Measurements from ENCODE around the gene TARBP1.
A peak's percentile ranks its signal among the peaks of the same experiment; 100 is the strongest.
"Not testable (repeated sequence)": the region's sequence is repeated elsewhere in the genome, so short reads cannot be mapped to it uniquely, and the experiment has no call there.

Gene TARBP1

DNA sequence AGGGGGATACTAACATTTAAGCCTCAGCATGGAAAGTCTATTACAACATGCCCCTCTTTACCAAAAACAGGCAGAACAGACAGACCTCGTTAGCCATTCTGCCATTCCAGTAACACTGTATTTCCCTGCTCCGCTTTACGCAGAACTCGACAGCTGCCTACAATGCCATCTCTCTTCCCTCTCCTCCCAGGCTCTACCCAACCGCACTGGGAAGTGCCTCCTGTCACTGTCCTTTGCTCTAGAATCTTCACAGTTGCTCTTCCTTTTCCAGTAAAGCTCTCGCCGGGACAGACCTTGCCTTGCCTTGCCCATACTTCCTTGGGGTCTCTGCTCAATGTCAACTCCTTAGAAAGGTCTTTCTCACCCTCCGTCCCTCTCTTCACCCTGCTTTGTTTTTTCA lies 82.9 kb downstream of the TARBP1 start:
- no peak for DNase-seq (ENCODE audit: low read depth in 3 of 3, low spot score in 1 of 3)

DNA sequence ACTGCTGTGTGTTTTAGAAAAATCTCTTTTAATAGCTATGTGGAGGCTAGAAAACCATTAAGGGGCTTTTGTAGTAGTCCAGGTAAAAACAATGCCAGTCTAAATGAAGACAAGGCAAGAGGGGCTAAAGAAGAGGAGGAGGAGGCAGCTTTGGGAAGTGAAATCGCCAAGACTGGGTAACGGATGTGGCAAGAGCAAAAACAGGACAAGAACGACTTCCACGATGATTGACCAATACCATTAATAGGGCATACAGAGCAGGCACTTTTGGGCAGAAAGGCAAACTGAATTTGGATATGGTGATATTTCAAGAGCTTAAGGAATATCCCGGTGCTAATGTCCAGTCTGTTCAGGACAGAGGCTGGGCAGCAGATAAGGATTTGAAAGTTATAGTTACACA lies 83.7 kb downstream of the TARBP1 start:
- no peak for DNase-seq (ENCODE audit: low read depth in 3 of 3, low spot score in 1 of 3)

DNA sequence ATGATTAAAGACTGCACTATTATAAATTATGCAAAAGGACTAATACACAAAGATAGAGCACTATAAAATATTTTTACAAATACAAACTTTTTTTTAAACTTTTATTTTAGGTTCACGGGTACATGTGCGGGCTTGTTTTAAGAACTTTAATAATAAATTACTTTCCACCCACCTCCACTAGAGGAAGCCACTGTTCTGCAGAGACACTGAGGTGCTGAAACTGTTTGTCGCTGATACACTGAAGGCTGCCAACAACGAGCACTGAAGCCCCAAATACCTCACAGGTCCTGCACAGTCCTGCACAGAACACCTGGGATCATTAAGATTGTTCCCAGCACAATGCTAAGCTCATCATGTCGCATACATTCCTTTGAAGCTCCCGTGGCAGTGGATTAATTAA lies 85.8 kb downstream of the TARBP1 start:
- no peak for DNase-seq (ENCODE audit: low read depth in 3 of 3, low spot score in 1 of 3)

- DNase-seq (ENCODE audit: low read depth in 3 of 3, low spot score in 1 of 3), result no peak
Measured at GRCh38 chr1:234388094-234388493, 90.9 kb downstream of the TARBP1 start.

DNA sequence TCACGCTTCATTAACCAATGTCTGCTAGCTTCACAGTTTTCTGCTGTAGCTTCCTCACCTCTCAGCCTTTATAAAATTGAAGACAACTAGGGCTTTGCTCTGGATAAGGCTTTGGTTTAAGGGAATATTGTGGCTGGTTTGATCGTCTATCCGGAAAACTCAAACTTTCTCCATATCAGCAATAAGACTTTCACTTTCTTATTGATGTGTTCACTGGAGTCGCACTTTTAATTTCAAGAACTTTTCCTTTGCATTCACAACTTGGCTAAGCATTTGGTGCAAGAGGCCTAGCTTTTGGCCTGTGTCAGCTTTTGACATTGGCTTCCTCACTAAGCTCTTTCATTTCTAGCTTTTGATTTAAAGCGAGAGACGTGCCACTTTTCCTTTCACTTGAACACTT lies 92.9 kb downstream of the TARBP1 start:
- no peak for DNase-seq (ENCODE audit: low read depth in 3 of 3, low spot score in 1 of 3)

- no peak for DNase-seq (ENCODE audit: low read depth in 3 of 3, low spot score in 1 of 3)
Measured at GRCh38 chr1:234381699-234382555, 97.1 kb downstream of the TARBP1 start.

DNA sequence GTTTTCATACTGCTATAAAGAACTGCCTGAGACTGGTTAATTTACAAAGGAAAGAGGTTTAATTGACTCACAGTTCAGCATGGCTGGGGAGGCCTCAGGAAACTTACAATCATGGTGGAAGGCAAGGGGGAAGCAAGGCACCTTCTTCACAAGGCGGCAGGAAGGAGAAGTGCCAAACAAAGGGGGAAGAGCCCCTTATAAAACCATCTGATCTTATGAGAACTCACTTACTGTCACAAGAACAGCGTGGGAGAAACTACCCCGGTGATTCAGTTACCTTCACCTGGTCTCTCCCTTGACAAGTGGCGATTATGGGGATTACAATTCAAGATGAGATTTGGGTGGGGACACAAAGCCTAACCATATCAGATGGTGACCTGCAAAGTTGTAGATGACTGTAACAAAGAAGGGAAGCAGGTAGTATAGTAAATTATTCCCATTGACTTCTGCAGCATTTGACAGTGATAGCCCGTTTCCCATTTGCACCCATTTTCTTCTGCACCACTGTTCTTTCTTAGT lies 99.3 kb downstream of the TARBP1 start:
- DNase-seq (ENCODE audit: low read depth in 3 of 3, low spot score in 1 of 3), result not testable (repeated sequence)

- DNase-seq (ENCODE audit: low read depth in 3 of 3, low spot score in 1 of 3), result no peak
Measured at GRCh38 chr1:234375672-234376071, 103.3 kb downstream of the TARBP1 start.

GRCh38 chr1:234373959-234374254 lies 105.1 kb downstream of the TARBP1 start:
- no peak for DNase-seq (ENCODE audit: low read depth in 3 of 3, low spot score in 1 of 3)

DNA sequence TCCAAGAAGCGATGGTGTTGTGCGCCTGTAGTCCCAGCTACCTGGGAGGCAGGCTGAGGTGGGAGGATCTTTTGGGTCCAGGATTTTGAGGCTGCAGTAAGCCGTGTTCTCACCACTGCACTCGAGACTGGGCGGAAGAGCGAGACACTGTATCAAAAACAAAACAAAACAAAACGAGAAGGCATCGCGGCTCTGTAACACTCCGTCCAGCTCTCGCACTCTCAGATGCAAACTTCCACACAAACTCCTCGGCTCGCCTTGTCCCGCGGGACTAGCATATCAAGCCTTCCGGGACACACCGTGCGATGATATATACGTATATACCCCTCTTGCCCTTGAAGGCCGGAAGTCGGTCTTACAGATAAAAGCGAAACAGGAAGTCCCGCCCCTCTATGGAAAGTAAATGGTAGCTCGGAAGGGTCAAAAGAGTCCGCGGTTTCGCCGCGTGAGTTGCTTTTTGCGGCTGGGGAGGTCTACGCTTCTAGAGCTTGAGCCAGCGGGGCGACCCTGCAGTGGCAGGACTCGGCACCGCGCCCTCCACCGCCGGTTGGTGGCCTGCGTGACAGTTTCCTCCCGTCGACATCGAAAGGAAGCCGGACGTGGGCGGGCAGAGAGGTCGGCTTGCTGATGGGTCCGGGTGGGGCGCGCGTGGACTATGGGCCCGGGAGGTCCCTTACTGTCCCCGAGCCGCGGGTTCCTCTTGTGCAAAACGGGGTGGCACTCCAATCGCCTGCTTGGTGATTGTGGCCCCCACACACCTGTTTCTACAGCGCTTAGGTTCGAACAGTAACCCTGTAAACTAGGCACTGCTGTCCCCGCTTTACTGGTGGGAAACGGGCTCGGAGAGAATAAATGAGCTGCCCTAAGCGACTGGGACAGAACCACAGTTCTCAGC lies 105.7 kb downstream of the TARBP1 start, which contains the start of gene COA6:
Gene COA6 (plus strand): TSS at position 393 of the 895 bp plus-strand sequence. CDS start 11 bp downstream, at position 404.
- peak; percentile 72 to 86 (median 75) for DNase-seq (ENCODE audit: low read depth in 3 of 3, low spot score in 1 of 3)

- no peak for DNase-seq (ENCODE audit: low read depth in 3 of 3, low spot score in 1 of 3)
Measured at GRCh38 chr1:234372011-234372757, 106.8 kb downstream of the TARBP1 start.

GRCh38 chr1:234371414-234371813 lies 107.6 kb downstream of the TARBP1 start:
- no peak for DNase-seq (ENCODE audit: low read depth in 3 of 3, low spot score in 1 of 3)

DNA sequence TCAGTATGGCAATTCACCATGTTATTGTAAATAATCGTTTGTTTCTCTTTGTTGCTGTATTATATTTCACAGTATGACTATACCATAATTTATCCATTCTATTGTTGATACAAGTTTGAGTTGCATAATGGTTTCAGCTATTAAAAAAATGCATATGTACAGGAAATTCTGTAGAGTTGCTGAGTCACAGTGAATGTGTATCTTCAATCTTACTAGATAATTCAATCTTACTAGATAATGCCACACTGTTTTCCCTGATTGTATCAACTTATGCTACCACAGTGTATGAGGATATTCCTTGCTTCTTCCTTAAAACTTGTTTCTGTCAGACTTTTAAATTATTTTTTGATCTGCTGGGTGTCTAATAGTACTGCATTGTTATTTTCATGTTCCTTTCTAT lies 109.2 kb downstream of the TARBP1 start:
- no peak for DNase-seq (ENCODE audit: low read depth in 3 of 3, low spot score in 1 of 3)

GRCh38 chr1:234369033-234369430 lies 109.9 kb downstream of the TARBP1 start:
- DNase-seq (ENCODE audit: low read depth in 3 of 3, low spot score in 1 of 3), result no peak

- DNase-seq (ENCODE audit: low read depth in 3 of 3, low spot score in 1 of 3), result no peak
Measured at GRCh38 chr1:234368320-234369032, 110.5 kb downstream of the TARBP1 start.

- DNase-seq (ENCODE audit: low read depth in 3 of 3, low spot score in 1 of 3), result no peak
Measured at GRCh38 chr1:234362558-234362957, 116.4 kb downstream of the TARBP1 start.

GRCh38 chr1:234361102-234361603 lies 117.8 kb downstream of the TARBP1 start:
- DNase-seq (ENCODE audit: low read depth in 3 of 3, low spot score in 1 of 3), result no peak

DNA sequence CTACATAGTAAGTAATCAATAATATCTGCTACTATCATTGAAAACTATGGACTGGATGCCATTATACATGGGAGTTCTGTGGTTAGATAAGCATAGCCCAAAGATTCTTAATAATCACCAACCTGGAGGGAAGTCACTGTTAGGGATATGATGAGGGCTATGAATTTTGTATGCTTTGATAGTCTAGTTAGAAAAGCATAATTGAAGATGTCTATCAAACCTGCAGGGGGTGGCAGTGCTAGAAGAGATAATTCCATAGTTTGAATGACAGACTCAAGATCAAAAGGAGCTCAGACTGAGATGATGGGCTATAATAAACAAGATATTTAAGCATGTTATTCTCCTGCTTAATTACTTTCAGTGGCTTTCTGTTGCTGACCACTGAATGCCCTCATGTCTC lies 121.1 kb downstream of the TARBP1 start:
- no peak for DNase-seq (ENCODE audit: low read depth in 3 of 3, low spot score in 1 of 3)

- DNase-seq (ENCODE audit: low read depth in 3 of 3, low spot score in 1 of 3), result peak in 1 of 3 donors; percentile 7
Measured at GRCh38 chr1:234356615-234357269, 122.2 kb downstream of the TARBP1 start.
